GM21825 (cell line): ENCODE data around the gene PLN.

Experiments used
- ATAC-seq: cut with Tn5 transposase; IDR thresholded peaks from one replicate; pipeline ENCODE4 v1.9.1; 2021; ENCODE audit warnings: mild to moderate bottlenecking, moderate library complexity; ENCODE audit not compliant: unreplicated experiment

PLN gene

DNA sequence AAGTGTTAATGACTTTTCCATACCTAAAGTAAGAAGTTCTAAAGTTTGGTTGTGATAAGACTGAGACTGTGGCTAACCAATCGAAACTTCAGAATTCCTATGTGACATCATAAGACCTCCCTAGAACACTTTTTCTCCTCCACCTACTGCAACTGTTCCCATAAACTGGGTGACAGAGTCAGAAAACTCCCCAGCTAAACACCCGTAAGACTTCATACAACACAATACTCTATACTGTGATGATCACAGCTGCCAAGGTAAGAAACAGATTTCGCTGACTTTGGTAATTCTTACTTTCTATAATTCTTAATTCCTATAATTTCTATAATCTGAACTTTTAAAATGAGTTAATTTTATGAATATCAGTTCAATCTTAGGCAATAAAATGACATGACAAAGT lies at the start of gene PLN:
TSS of gene PLN (plus strand) at position 161 of the 400 bp plus-strand sequence. CDS start 10,626 bp downstream, outside the sequence.
- no peak for ATAC-seq

DNA sequence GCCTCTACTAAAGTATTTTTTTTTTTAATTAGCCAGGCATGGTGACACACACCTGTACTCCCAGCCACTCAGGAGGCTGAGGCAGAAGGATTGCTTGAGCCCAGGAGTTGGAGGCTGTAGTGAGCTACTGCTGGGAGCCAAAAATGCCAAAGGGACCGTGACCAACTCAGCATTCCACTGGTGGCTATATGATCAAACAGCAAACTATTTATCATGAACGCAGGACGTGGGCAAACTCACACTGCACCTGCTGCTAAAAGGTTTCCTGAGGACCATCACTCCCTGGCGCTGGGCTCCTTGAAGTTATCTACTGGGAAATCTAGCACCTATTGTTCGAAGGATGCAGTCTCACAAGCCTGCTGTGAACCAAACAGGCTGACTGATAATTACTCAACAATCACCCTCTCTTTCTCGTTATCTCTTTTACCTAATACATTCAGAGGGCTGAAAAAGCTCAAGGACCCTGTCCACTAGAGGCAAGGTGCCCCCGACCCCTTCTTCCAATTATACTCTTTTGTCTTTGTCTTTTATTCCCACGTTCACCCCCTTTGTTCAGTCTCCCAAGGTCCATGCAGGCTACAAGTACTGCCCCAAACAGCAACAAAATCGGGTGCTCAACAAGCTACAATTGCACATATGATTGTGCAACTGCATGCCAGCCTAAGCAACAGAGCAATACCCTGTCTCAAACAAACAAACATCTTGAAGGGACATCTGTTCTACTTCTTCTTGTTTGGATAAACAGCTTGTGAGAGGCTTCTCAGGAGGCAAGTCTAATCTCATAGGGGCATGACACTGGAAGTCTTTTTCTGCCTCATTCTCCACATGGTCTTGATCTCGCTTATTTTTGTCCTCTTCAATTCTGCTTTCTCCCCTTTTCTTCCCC lies 47.7 kb upstream of the PLN start:
- ATAC-seq = no peak

- no peak for ATAC-seq
These were observed 47.0 kb upstream of the PLN start for GRCh38 chr6:118501099-118501498.

DNA sequence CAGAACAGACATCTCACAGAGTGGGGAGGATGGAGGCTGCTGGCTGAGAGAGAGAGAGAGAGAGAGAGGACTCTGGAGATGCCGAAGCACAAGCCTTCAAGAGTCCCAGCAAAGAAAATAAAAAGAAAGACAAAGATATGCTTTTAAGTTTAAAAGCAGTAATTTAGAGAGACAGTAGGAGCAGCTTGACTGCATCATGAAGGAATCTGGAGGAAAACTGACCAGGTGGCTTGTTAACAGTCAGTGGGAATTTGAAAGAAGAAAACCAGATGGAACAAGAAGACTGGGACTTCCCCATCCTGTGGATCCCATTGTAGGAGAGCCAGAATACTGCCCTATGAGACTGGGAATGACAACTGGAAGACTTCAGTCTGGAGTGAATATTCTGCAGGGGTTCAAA lies 46.3 kb upstream of the PLN start:
- ATAC-seq = no peak

- ATAC-seq = no peak
These were observed 45.9 kb upstream of the PLN start for GRCh38 chr6:118502169-118502568.

GRCh38 chr6:118504611-118505010 lies 43.5 kb upstream of the PLN start:
- no peak for ATAC-seq

GRCh38 chr6:118505656-118506055 lies 42.4 kb upstream of the PLN start:
- ATAC-seq = no peak

DNA sequence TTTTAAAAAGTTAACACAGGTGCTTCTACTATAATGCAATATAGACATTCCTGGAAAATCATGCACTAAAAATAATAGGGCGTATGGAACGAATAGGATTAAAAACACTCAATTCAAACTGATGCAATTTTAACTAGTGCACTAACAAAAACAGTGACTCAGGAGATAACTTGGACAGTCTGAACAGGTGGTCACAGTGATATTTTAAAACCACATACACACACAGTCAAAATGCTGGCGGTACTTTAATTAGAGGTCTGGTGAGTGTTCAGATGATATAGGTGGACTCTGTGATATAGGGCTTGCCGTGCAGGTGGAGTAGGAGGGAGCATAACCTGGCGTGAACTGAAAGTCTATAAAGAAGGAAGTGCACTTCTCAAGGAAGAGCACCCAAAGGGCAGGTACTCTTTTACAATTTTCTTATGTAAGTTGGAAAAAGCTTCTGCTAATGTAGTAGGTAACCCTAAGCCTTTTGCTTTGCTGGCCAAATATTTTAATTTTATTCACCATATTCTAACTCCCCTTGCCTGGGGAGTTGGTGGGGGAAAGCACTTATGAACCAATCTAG lies 41.9 kb upstream of the PLN start:
- no peak for ATAC-seq

- ATAC-seq = no peak
These were observed 40.5 kb upstream of the PLN start for GRCh38 chr6:118507636-118508035.

DNA sequence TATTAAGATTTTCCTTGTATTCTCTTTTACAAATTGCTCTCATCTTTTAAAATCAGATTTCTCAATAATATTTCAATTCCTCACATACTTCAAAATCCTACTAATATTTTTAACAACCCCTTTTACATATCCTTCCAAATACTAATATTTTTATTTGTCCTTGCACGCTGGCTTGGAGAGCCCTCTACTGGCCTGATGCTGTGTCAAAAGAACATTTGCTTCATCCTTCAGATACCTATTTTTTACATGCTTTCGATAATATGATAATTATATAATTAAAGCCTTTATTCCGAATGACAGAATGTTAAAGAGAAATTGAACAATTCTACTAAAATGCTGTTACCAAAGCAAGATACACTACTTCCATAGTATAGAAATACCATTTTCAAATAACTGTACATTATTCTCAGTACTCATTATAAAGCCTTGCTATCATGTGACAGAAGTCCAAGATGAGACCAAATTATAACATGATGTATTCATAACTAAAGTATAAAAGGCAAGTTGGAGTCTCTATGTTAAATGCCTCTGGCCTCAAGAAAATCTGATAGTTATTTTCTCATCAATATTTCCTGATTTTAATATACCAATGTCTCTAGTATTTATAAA lies 39.0 kb upstream of the PLN start:
- ATAC-seq = no peak

DNA sequence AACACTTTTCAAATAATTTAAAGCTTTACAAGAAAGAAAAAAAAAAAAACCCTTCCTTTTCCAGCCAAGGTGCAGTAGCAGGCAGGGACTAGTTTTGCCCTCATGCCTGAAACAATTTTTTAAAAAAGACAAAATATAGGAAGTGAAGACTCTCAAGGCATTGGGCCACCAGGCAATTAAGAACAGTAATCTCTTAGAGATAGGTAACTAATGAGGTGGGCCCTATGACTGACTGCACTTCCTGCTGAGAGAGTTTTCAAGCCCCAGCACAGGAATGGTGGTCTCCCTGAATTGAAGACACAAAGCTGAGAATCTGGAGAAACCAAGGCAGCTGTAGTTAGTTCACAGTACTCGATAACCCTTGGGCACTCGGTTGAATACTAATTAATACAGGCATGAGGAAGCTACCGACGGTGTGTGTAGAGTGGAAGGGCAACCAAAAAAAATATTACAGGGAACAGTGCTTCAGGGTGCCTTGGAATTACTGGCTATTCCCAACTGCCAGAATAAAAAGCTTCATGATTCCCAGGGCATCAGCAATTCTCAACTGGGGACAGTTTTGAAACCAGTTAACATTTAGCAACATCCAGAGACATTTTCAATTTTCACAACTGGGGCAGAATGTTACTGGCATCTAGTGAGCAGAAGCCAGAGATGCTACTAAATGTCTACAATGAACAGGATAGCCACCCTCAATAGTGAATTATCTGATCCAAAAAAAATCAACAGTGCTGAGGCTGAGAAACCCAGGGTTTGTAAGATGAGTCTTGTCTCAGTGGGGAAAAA lies 36.0 kb upstream of the PLN start:
- ATAC-seq = no peak

GRCh38 chr6:118514689-118515088 lies 33.4 kb upstream of the PLN start:
- no peak for ATAC-seq

DNA sequence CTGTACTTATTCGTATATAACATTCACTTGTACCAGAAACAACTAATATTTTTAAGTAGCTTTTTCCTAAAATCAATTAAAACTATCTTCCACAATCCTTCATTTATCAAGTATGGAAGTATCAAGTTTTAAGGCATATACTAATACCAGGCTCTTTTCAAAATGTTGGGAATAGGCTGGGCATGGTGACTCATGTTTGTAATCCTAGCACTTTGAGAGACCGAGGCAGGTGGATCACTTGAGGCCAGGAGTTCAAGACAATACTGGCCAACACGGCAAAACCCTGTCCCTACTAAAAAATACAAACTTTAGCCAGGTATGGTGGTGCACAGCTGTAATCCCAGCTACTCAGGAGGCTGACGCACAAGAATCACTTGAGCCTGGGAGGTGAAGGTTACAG lies 25.7 kb upstream of the PLN start:
- ATAC-seq = no peak

DNA sequence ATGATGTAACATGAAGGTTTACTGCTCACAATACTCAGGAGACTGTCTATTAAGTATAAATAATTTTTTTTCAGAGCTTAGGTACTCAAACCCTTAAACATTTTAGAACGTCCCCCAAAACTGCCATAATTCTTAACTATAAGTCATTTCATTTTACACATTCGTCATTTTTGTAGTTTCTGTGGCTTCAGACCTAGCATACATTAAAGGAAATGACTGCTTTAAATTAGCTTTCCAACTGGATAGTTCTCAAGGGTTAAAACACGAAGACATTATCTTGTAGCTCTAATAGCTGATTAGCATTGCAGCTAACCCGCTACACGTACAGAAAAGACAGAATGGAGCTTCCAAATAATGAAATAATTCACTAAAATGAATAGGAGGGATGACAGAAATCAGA lies 24.9 kb upstream of the PLN start:
- no peak for ATAC-seq

DNA sequence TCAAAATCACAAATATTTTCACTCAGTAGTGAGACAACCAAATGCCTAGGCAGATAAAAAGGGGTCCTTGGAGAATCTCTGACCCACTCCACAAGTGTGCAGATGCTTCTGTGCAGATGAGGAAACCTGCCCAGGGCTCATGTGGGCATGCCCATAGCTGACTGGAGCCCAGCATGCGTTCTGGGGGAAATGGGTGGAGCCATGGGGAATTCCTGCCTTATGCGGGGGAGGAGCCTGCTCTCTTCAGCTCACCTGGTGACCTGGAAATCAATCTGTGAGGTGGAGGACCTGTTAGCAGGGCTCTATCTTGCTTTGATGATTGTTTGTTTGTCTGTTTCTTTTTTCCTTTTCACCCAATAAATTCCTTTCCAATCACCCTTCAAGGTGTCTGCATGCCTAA lies 23.4 kb upstream of the PLN start:
- ATAC-seq = no peak

- no peak for ATAC-seq
These were observed 21.9 kb upstream of the PLN start for GRCh38 chr6:118525913-118526780.

DNA sequence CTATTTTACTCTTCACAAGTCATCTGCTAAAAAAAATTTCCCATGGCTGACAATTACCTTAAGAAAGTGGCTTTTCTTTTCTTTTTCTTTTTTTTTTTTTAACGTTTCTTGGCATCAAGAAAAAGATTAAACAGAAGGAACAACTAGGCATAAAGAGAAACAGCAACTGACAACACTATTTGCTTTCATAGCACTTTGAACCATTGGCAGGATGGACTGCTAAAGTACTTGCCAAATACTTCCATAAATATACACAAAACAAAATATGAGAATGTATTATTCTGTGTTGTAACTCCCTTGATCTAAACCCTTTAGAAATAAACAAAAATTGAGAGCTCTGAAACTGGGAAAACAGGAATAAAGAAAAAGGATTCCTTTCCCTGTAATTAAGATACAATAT lies 20.0 kb upstream of the PLN start:
- no peak for ATAC-seq

DNA sequence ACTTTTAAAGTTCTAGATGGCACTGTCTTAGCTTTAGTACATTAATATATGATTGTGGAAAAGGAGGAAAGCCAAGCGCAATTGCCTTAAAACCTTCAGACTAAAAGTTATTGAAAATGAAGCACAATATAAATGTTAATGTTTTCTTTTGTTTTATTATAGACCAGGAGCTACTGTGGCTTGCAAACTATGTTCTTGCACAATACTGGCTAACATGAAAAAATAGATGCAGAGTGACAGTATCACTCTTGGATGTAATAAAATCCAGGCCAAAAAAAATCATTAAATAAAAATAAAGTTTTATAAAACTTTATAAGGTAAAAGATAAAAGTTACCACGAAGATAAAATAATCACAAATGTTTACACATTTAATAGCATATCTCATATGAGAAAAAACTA lies 18.3 kb upstream of the PLN start:
- ATAC-seq = no peak

- no peak for ATAC-seq
These were observed 17.2 kb upstream of the PLN start for GRCh38 chr6:118530942-118531341.

DNA sequence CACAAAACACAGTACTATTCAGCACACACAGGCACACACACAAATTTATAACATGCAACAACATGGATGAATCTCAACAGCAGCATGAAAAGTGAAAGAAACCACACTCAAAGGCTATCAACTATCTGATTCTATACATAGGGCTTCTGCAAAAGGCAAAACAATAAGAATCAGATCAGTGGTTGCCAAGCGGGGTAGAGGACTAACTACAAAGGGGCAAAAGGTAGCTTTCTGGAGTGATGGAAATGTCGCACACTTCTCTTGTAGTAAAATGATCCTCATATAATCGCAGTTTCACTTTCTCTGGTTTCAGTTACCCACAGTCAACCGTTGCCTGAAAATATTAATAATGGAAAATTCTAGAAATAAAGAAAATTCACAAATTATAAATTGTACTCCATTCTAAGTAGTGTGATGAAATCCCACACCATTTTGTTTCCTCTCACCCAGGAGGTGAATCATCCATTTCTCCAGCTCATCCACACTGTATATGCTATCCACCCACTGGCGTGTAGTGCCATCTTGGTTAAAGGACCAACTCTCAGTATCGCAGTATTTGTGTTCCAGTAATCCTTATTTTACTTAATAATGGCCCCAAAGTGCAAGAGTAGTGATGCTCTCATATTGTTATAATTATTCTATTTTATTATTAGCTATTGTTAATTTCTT lies 12.8 kb upstream of the PLN start:
- ATAC-seq = no peak
